ENCODE data around the gene TOMM40L.

The TOMM40L gene

GRCh38 chr1:161258439-161259344 lies 32.8 kb downstream of the TOMM40L start, which contains the start of gene PCP4L1:
TSS of gene PCP4L1 (plus strand) at chr1:161258745. CDS start at chr1:161258975, 230 bp downstream.
- DNase-seq, result no peak

- no peak for DNase-seq
Measured at GRCh38 chr1:161259345-161259702, 33.5 kb downstream of the TOMM40L start.

- no peak for DNase-seq
Measured at GRCh38 chr1:161259765-161260164, 33.9 kb downstream of the TOMM40L start.

- no peak for DNase-seq
Measured at GRCh38 chr1:161260376-161261260, 34.8 kb downstream of the TOMM40L start.

- no peak for DNase-seq
Measured at GRCh38 chr1:161261261-161262235, 35.7 kb downstream of the TOMM40L start.

GRCh38 chr1:161265305-161265704 lies 39.4 kb downstream of the TOMM40L start:
- no peak for DNase-seq

GRCh38 chr1:161266202-161266601 lies 40.3 kb downstream of the TOMM40L start:
- DNase-seq, result no peak

GRCh38 chr1:161266836-161267235 lies 41.0 kb downstream of the TOMM40L start:
- DNase-seq, result no peak

- DNase-seq, result no peak
Measured at GRCh38 chr1:161267321-161267720, 41.5 kb downstream of the TOMM40L start.

- no peak for DNase-seq
Measured at GRCh38 chr1:161273402-161273801, 47.5 kb downstream of the TOMM40L start.

- no peak for DNase-seq
Measured at GRCh38 chr1:161274874-161275273, 49.0 kb downstream of the TOMM40L start.

All from GOT3 (cell line).